ENCODE data around the gene CDKN2A.
A peak's percentile ranks its signal among the peaks of the same experiment; 100 is the strongest.
"Not testable (repeated sequence)": the region's sequence is repeated elsewhere in the genome, so short reads cannot be mapped to it uniquely, and the experiment has no call there.

CDKN2A gene

GRCh38 chr9:21964925-21965385 is 29.2 kb downstream of the CDKN2A start:
- peak overlapping the region; percentile 38 for H3K4me3 ChIP-seq (ENCODE audit: low read depth, low read length)
- in situ Hi-C loops (cut with HindIII; ENCODE audit: low sequenced_read_pairs) = no loop called here
- no peak for TF ChIP-seq CTCF (IDR thresholded peaks at IDR 0.05; ENCODE audit: low read depth, low read length, missing control alignments)
- DNase-seq (ENCODE audit: low read depth) = no peak

DNA sequence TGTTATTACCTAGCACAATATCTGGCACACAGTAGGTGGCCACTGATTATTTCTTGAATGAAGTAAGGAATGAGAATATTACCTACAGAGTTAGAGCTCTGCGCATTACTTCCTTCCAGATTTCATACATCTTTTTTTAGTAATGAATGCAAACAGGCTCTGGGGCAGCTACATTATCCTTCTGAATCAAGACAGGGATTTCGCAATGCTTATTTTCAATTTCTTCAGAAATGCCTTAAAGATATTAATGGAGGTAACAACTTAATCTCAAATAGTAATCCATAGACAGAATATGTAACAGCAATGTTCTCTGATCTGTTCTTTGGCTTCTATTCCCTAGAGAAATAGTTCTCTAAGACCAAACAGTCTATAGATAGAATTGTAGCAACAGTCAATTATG is 32.6 kb downstream of the CDKN2A start:
- in situ Hi-C loops (cut with HindIII; ENCODE audit: low sequenced_read_pairs) = no loop called here
- TF ChIP-seq CTCF (IDR thresholded peaks at IDR 0.05; ENCODE audit: low read depth, low read length, missing control alignments) = no peak
- DNase-seq (ENCODE audit: low read depth) = no peak

GRCh38 chr9:21959268-21959667 is 34.9 kb downstream of the CDKN2A start:
- in situ Hi-C loops (cut with HindIII; ENCODE audit: low sequenced_read_pairs); H3K4me3 ChIP-seq (ENCODE audit: low read depth, low read length); DNase-seq (ENCODE audit: low read depth): not testable (repeated sequence)

More for the DNA sequence above, 32.6 kb downstream of the CDKN2A start:
- no peak overlapping the region for H3K4me3 ChIP-seq (ENCODE audit: low read depth, low read length)

DNA sequence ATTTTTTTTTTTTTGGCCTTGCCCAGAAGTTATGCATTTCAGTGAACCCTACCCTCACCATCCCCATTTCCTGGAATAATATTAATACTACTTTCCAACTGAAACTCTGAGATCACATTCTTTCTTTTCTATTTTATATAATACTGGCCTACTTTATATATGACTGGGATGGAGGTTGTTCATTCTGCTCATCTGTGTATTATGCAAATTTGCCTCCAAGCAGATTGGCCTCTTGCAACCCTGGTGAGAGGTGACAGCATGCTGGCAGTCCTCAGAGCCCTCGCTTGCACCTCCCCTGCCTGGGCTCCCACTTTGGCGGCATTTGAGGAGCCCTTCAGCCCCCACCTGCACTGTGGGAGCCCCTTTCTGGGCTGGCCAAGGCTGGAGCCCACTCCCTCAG is 35.4 kb downstream of the CDKN2A start:
- in situ Hi-C loops (cut with HindIII; ENCODE audit: low sequenced_read_pairs) = no loop called here

DNA sequence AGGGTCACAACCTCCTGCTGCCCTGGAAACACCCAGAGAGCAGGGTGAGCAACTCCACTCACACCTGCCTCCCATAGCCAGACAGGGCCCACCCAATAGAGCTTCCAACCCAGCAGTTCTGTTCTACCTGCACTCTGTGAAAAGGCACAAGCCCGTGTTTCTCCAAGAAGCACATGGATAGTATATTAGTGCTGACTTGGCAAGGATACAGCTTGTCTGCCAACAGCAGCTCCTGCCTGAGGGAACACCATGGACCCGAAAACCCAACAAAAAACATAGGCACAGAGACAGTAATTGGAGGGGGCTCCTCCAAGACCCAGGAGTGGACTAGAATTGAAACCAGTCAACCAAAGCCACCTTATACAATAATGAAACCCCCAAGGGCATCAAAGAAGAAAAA is 48.6 kb downstream of the CDKN2A start:
- no peak for DNase-seq (ENCODE audit: low read depth)
- no peak overlapping the region for H3K4me3 ChIP-seq (ENCODE audit: low read depth, low read length)
- in situ Hi-C loops (cut with HindIII; ENCODE audit: low sequenced_read_pairs) = no loop called here
- no peak for TF ChIP-seq CTCF (IDR thresholded peaks at IDR 0.05; ENCODE audit: low read depth, low read length, missing control alignments)

More for the DNA sequence above, 35.4 kb downstream of the CDKN2A start:
- no peak for DNase-seq (ENCODE audit: low read depth)
- no peak for TF ChIP-seq CTCF (IDR thresholded peaks at IDR 0.05; ENCODE audit: low read depth, low read length, missing control alignments)
- H3K4me3 ChIP-seq (ENCODE audit: low read depth, low read length) = no peak overlapping the region

- in situ Hi-C loops (cut with HindIII; ENCODE audit: low sequenced_read_pairs) = no loop called here
- TF ChIP-seq CTCF (IDR thresholded peaks at IDR 0.05; ENCODE audit: low read depth, low read length, missing control alignments) = no peak
- no peak for DNase-seq (ENCODE audit: low read depth)
- no peak overlapping the region for H3K4me3 ChIP-seq (ENCODE audit: low read depth, low read length)
Observed at GRCh38 chr9:21943464-21943863, 50.7 kb downstream of the CDKN2A start.

DNA sequence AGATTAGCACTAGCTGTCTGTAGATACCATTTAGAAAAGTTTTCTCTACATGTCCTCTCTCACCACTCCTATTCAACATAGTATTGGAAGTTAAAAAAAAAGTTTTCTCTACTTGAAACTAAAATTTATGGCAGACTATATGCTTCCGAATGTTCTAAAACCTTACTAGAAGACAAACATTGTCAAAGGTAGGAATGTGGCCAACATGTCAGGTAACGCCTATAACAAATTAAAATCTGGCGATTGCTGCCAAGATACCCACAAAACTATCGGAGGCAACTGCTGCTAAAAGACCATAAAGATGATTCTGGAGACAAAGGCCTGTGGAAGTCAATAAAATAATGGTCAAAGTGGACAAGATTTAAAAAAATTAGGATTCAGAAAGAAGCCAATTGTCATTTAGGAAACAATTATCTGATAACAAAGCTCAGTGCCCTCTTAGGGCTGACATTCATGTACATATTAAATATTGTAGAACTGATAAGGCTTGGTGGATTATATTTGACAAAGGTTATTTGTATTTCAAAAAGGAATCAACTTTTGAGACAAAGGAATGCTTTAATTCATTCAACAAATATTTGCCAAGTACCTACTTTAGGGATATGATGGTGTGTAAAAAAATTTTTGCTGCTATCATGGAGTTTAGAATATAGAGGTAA is 52.7 kb downstream of the CDKN2A start:
- TF ChIP-seq CTCF (IDR thresholded peaks at IDR 0.05; ENCODE audit: low read depth, low read length, missing control alignments) = no peak
- in situ Hi-C loops (cut with HindIII; ENCODE audit: low sequenced_read_pairs) = no loop called here
- DNase-seq (ENCODE audit: low read depth) = no peak
- H3K4me3 ChIP-seq (ENCODE audit: low read depth, low read length) = no peak overlapping the region
